ENCODE data around the gene OPTC.

Gene OPTC

GRCh38 chr1:203521812-203522211, 27.9 kb downstream of the OPTC start:
- no peak overlapping the region for H3K4me3 ChIP-seq (replicated peaks in 1 of 2; ENCODE audit: low read depth in 2 of 2, low read length in 2 of 2)
- TF ChIP-seq, protein P1, sequence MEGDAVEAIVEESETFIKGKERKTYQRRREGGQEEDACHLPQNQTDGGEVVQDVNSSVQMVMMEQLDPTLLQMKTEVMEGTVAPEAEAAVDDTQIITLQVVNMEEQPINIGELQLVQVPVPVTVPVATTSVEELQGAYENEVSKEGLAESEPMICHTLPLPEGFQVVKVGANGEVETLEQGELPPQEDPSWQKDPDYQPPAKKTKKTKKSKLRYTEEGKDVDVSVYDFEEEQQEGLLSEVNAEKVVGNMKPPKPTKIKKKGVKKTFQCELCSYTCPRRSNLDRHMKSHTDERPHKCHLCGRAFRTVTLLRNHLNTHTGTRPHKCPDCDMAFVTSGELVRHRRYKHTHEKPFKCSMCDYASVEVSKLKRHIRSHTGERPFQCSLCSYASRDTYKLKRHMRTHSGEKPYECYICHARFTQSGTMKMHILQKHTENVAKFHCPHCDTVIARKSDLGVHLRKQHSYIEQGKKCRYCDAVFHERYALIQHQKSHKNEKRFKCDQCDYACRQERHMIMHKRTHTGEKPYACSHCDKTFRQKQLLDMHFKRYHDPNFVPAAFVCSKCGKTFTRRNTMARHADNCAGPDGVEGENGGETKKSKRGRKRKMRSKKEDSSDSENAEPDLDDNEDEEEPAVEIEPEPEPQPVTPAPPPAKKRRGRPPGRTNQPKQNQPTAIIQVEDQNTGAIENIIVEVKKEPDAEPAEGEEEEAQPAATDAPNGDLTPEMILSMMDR (IDR thresholded peaks at IDR 0.05; ENCODE audit: low read depth, low read length): no peak
- DNase-seq (ENCODE audit: low read depth in 2 of 2): no peak

GRCh38 chr1:203522237-203522636, 28.3 kb downstream of the OPTC start:
- TF ChIP-seq, protein P1 (IDR thresholded peaks at IDR 0.05; ENCODE audit: low read depth, low read length): no peak
- DNase-seq (ENCODE audit: low read depth in 2 of 2): no peak
- H3K4me3 ChIP-seq (replicated peaks in 1 of 2; ENCODE audit: low read depth in 2 of 2, low read length in 2 of 2): no peak overlapping the region

- DNase-seq (ENCODE audit: low read depth in 2 of 2): no peak
- H3K4me3 ChIP-seq (replicated peaks in 1 of 2; ENCODE audit: low read depth in 2 of 2, low read length in 2 of 2): no peak overlapping the region
- TF ChIP-seq, protein P1 (IDR thresholded peaks at IDR 0.05; ENCODE audit: low read depth, low read length): no peak
These were observed 29.7 kb downstream of the OPTC start for GRCh38 chr1:203523667-203524066.

GRCh38 chr1:203524152-203524551, 30.2 kb downstream of the OPTC start:
- TF ChIP-seq, protein P1 (IDR thresholded peaks at IDR 0.05; ENCODE audit: low read depth, low read length): no peak
- H3K4me3 ChIP-seq (replicated peaks in 1 of 2; ENCODE audit: low read depth in 2 of 2, low read length in 2 of 2): no peak overlapping the region
- no peak for DNase-seq (ENCODE audit: low read depth in 2 of 2)

GRCh38 chr1:203524824-203525223, 30.9 kb downstream of the OPTC start:
- TF ChIP-seq, protein P1 (IDR thresholded peaks at IDR 0.05; ENCODE audit: low read depth, low read length): no peak
- DNase-seq (ENCODE audit: low read depth in 2 of 2): no peak
- no peak overlapping the region for H3K4me3 ChIP-seq (replicated peaks in 1 of 2; ENCODE audit: low read depth in 2 of 2, low read length in 2 of 2)

DNA sequence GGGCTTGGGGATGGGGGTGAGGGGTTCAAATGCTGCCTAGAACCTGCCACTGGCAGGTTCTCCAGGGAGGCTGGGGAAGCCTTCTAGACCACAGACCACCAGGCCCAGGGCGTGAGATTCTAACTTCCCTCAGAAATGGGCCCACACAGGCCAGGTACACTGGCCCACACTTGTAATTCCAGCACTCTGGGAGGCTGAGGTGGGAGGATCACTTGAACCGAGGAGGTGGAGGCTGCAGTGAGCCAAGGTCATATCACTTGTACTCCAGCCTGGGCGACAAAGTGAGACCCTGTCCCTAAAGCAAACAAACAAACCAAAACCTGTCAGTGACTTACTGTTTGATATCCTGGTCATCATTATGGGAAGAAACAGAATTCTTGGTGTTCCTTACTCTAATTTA, 31.7 kb downstream of the OPTC start:
- no peak for DNase-seq (ENCODE audit: low read depth in 2 of 2)
- H3K4me3 ChIP-seq (replicated peaks in 1 of 2; ENCODE audit: low read depth in 2 of 2, low read length in 2 of 2): no peak overlapping the region
- TF ChIP-seq, protein P1 (IDR thresholded peaks at IDR 0.05; ENCODE audit: low read depth, low read length): no peak

DNA sequence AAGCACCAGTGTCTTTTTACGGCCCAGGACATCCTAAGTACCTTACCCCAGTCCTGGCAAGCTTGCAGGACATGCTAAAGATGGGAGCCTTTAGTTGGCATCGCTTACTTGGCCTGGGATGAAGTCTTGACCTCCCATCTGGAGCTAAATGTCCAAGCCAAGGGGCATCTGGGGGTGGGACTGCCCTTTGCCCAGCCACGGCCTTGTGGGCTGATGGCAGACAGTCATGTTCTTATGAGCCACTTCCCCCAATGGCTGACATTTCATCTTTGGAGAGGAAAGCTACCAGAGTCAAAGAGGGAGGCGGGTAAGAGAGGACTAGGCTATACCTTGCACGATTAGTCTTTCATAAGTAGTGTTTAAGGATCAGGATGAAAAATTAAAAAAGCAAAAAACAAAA, 32.2 kb downstream of the OPTC start:
- TF ChIP-seq, protein P1 (IDR thresholded peaks at IDR 0.05; ENCODE audit: low read depth, low read length): no peak
- DNase-seq (ENCODE audit: low read depth in 2 of 2): no peak
- H3K4me3 ChIP-seq (replicated peaks in 1 of 2; ENCODE audit: low read depth in 2 of 2, low read length in 2 of 2): no peak overlapping the region

All from cardiac fibroblast (primary cell).